ENCODE results near the gene NELL1.
"Not testable (repeated sequence)": the region's sequence is repeated elsewhere in the genome, so short reads cannot be mapped to it uniquely, and the experiment has no call there.

Gene NELL1

DNA sequence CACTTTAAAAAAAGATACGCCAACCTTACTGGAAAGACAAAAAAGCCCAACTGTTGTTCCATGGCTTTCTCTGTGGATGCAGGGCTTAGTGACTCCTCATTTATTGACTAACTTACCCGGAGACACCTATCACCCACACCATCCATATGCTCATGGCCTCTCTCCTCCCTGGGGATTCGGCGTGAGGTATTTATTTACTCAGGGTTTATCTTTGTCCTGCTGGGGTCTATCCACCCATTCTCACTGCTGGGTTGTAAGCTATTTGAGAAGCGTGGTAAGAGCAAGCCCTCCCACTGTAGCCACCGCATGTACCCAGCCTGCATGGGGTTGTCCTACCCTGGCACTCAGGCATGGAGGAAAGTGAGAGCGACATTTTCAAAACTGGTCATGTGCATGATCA, 93.6 kb downstream of the NELL1 start:
- DNase-seq (ENCODE audit: low spot score) (no peak), FAIRE-seq (no peak)

DNA sequence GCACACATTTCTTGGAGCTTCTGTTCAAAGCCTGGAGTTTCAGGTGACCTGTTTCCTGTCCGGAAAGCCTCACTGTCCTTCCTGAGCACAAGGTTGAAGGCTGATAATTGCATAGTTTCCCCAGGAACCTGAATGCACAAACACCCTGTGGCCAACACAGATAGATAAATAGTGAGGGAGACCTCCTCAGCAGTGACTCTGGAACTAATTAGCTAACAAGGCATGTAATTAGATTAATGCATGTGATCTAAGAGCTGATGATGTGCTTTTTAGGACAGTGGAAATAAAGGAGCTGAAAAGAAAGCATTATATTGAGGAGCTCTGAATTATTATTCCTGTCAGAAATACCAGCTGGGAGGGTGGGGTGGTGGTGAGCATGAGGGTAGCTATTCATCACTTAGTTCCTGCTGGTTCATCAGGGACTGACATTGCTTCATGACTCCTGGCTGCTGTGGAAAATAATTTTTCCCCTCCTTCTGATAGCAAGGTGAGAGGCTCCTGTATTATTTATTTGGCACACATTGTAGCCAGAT, 101.1 kb downstream of the NELL1 start:
- DNase-seq (ENCODE audit: low spot score) (no peak), FAIRE-seq (no peak)

DNA sequence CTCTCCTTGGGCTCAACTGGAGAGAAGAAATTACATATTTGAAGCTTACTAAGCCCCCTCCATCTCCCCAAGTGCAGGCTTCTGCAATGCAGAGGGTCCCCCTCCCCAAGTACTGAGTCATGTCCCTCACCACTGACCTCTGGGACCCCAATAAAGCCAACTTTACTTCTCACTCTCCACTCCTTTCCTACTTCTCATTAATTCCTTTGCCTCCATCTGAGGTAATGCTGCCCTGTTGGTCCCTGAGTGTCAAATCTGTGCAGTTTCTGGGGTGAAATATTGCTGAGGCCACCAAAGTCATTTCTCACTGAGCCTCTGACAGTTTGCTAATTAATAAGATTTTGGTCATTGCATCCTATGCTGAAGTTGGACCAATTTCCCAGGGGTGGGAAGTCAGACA, 101.6 kb downstream of the NELL1 start:
- no peak for DNase-seq (ENCODE audit: low spot score)

GRCh38 chr11:20771681-20772080, 102.3 kb downstream of the NELL1 start:
- DNase-seq (ENCODE audit: low spot score) (no peak), FAIRE-seq (no peak)

More for the DNA sequence above, 101.6 kb downstream of the NELL1 start:
- FAIRE-seq = no peak

DNA sequence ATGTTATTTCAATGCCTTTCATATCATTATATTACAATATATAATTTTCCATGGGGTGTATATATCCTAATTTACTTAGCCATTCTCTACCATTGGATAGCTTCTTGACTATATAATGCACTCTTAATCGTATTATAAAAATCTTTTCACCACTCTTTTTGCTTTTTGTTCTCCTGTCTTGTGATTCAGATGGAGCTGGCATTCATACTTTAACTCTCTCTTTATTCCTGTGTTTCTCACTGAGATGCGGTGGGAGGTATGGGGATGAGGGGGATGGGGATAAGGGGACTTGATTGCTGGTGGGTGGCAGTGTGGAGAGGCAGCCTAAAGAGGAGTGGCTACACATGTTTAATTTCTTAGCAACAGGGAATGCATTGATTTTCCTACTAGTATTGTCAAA, 105.9 kb downstream of the NELL1 start:
- FAIRE-seq (no peak), DNase-seq (ENCODE audit: low spot score) (no peak)

DNA sequence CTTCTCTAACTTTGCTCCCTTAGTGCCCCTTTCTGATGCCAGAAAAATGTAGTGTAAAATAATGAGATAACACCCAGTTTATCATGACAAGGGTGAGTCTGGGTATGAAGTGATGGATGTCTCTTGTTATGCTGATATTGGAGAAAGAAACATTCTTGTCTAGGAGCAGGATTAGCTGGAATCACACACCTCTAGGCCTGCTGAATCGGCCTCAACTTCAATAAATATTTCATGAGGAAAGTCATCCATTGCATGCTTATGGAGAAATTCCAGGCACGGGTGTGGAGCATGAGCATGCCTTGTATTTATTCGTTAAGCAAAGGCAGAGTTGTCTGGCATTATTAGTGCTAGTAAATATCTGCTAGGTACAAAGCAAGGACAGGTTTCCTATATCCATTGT, 113.4 kb downstream of the NELL1 start:
- DNase-seq (ENCODE audit: low spot score) (no peak), FAIRE-seq (no peak)

DNA sequence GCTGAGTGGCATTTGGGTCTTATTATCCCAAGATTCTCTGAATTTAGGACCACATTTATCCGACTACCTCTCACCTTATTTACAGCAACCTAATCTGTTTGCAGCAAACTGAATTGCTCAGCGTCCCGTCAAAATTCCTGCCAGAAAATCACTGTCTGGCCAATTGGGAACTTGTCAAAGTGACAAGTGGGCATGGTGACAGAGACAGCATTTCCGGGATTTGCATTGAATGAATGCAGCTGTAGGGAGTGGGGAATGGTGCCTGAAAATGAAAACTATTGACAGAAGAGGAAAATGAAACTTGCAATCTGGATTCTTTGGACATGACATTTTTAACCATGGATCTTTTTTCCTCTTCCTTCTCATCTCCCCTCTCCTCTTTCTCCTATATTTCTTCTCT, 113.8 kb downstream of the NELL1 start:
- FAIRE-seq (no peak), DNase-seq (ENCODE audit: low spot score) (no peak)

DNA sequence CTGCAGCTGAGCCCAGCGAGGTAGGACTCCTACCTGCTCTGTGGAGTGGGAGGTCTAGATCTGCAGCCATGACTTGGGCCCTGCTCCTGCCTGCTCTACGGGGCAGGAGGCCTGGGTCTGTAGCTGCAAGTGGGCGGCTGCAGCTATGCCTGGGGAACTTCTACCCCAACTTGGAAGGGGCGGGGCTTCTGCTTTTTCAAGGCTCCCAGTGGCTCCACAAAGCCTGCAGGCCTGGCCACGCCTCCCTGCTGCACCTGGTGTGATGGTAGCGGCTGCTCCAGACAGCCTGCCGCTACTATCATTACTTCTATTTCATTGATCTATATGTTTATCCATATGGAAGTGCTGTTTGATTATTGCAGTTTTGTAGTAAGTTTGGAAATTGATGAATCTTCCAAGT, 121.2 kb downstream of the NELL1 start:
- FAIRE-seq = no peak
- DNase-seq (ENCODE audit: low spot score) = no peak

DNA sequence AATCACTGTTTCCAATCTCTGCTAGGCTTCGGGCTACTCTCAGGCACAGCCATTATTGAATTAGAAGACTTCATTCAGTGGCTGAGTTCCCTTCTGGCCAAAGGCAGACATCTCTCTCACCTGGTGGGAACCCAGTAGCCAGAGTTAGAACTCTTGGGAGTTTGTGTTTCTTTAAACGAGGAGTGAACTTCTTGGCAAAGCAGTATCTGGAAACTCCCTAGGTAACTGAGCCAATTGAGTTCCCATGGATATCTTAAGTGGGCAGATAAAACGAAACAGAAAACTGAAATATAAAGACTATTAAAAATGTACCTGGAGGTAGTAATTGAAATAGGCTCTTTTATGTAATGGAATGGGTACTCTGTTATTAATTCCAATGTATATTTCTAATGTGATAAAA, 125.6 kb downstream of the NELL1 start:
- no peak for DNase-seq (ENCODE audit: low spot score)
- no peak for FAIRE-seq

GRCh38 chr11:20808328-20808727, 138.9 kb downstream of the NELL1 start:
- no peak for FAIRE-seq
- no peak for DNase-seq (ENCODE audit: low spot score)

- no peak for FAIRE-seq
- no peak for DNase-seq (ENCODE audit: low spot score)
Measured at GRCh38 chr11:20821046-20821445, 151.7 kb downstream of the NELL1 start.

DNA sequence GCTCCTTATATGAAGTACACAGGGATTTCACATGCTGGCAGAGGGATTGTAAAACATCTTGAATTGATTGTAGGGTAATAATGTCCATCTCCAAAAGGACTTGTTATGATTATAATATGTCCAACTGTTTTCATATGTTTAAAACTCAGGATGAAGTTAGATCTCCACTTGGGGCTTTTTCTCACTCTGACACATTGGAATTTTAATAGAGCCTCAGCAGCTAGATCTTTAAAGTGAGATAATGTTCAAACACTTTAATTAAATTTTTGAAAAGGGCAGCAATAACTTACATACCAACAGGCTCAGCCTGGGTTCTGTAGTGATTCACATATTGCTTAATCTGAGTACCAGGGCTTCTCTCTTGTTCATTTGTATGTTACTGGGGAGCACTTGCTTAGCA, 152.1 kb downstream of the NELL1 start:
- no peak for FAIRE-seq

DNA sequence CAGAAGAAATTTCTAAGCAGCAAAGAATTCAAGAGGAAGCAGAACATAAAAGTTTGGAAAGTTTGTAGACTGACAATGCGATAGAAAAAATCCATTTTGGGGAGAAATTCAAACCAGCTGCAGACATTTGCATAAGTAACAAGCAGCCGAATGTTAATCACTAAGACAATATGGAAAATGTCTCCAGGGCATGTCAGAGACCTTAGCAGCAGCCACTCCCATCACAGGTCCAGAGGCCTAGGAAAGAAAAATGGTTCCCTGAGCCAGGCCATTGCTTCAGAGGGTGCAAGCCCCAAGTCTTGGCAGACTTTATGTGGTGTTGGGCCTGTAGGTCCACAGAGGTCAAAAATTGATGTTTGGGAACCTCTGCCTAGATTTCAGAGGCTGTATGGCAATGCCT, 155.4 kb downstream of the NELL1 start:
- FAIRE-seq = no peak
- DNase-seq (ENCODE audit: low spot score) = no peak

More for the DNA sequence above, 152.1 kb downstream of the NELL1 start:
- no peak for DNase-seq (ENCODE audit: low spot score)

GRCh38 chr11:20835561-20835960, 166.2 kb downstream of the NELL1 start:
- FAIRE-seq (no peak), DNase-seq (ENCODE audit: low spot score) (no peak)

DNA sequence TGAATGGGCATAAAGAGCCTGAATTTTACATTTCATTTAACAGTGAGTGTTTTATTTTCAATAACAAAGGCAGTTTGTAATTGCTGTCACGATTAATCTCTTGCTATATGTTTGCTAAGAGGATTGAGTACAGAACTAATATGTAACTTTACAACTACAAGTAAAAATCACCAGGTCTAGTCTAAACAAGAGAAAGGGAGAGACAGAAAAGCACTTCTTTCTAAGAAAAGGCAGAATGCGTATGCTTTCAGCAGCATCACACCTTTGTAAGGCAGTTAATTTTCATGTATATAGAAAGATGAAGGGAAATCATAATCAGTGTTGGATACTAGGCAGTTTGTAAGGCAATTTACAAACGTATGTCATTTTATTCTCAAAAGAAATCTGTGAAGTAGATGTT, 169.8 kb downstream of the NELL1 start:
- DNase-seq (ENCODE audit: low spot score) = no peak
- no peak for FAIRE-seq

DNA sequence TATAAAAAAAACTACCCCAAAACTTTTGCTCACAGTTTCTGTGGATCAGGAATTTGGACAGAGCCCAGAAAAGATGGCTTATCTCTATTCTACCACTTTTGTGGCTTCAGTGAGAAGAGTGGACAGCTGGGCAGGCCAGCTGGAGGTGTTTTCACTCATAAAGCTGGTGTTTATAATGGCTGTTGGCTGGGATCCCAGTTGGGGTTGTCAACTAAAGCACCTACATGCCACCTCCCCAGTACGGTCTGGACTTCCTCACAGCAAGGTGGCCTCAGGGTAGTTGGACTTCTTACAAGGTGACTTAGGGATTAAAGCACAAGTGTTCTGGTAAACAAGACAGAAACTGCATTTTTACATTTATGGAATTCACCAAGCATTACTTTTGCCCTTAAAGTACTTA, 171.0 kb downstream of the NELL1 start:
- FAIRE-seq = no peak

DNA sequence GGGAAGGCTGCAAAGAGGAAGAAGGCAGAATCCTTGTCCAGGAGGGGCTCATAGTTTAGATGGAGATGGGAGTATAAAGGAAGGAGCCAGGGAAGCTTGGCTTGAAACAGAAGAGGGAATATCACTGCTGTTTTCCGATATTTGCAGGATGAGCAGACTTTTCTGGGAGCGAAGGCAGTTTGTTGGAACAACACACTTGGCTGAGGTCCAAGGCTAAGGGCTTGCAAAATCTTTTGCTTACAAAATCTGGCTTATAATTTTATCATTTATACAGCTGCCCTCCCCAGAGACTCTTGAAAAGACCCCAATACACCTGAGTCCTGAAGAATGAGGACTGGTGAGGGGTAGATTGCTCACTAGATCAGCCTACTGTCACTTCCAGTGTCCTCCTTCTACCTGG, 174.8 kb downstream of the NELL1 start:
- DNase-seq (ENCODE audit: low spot score) (no peak), FAIRE-seq (no peak)

More for the DNA sequence above, 171.0 kb downstream of the NELL1 start:
- no peak for DNase-seq (ENCODE audit: low spot score)

GRCh38 chr11:20844630-20845029, 175.2 kb downstream of the NELL1 start:
- FAIRE-seq (no peak), DNase-seq (ENCODE audit: low spot score) (no peak)

DNA sequence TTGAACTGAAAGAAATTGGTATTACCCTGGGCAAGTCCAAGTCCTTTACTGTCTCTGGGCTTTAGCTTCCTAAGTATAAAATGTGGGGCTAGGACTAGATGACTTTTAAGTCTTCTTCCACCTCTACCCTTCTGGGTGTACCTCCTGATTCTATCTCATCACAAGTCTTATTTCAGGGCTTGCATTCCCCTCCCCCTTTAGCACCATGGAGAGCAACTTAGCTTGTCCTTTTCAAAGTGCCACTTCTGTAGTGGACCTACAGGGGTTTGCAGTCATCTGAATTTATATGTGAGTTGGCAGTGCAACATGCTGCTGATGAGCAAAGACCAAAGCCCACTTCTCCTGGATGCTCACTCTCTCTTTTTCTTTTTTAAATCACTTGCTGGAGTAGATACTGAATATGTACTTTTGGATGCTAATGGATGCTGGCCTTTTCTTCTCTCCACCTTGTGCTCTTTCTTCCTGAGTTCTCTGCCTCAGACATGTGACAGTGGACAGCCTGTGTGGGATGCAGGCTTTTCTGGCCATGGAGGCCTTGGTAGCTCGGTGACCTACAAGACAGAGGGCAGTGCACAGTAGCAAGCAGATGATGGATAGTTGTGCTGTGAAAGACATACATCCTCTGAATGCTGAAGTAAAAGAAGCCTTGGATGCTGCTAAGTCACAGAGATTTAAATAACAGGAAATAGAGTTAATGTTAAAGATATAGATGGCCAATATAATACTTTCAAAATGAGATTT, 185.0 kb downstream of the NELL1 start:
- FAIRE-seq (no peak), DNase-seq (ENCODE audit: low spot score) (no peak)

- DNase-seq (ENCODE audit: low spot score) = no peak
- FAIRE-seq = no peak
Measured at GRCh38 chr11:20861322-20861721, 191.9 kb downstream of the NELL1 start.

GRCh38 chr11:20862263-20862662, 192.9 kb downstream of the NELL1 start:
- DNase-seq (ENCODE audit: low spot score); FAIRE-seq: not testable (repeated sequence)

DNA sequence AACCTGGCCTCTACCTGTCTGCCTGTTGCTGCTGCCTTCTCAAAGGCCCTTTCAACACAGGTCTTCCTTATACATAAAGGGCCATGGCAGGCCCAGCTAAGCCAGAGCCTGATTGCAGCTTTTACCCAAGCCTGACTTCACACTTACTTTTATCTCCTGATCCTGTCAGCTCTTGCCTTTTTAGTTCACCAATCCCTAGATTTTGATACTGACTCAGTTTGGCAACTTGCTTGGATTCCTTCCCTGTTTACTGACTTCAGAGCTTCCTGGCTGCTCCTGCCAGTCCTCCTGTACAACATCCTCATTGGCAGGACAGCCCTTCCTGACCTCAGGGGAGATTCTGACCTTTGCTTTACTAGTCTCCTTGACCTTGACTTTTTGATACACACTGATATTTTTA, 195.2 kb downstream of the NELL1 start:
- DNase-seq (ENCODE audit: low spot score) (no peak), FAIRE-seq (no peak)

DNA sequence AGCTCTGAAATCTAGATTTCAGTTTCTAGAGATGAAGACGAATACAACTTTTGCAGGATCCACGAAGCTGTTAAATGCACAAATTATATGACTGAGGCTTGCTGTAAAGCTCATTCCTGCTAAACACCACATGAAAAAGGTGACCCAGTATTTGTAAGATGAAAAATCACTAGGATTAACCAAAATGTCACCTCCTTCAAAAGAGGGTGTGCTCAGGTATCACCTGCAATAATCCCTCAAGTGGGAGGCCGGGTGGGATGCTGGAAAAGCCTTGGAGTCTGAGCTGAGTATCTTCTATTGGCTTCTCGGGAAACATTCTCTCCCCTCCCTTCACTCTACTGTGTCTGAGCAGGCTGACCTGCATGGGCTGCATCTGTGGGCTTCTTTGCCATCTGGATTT, 195.8 kb downstream of the NELL1 start:
- no peak for DNase-seq (ENCODE audit: low spot score)
- FAIRE-seq = no peak
